Measurements from ENCODE around the gene MTSS2.
"Not testable (repeated sequence)": the region's sequence is repeated elsewhere in the genome, so short reads cannot be mapped to it uniquely, and the experiment has no call there.

The MTSS2 gene

GRCh38 chr16:70651524-70651923 lies 34.3 kb downstream of the MTSS2 start:
- no peak for DNase-seq

DNA sequence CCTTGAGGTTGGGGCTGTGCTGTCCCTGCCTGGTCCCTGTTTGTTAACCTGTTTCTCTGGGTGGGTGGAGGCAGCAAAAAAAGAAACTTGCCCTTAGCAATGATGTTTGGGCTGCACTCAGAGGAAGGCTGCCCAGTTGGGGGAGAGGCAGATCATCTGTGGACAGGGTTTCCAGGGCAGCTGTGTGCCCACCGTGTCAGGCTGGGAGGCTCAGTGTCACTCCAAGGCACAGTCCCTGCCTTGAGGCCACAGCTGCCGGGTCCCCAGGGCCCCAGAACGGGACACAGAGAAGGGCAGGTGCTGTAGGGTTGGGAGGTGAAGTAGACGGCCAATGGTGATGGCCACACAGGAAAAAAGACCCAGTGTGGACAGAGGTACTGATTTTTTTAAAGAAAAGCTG lies 35.6 kb downstream of the MTSS2 start:
- DNase-seq = no peak

GRCh38 chr16:70649300-70649699 lies 36.6 kb downstream of the MTSS2 start:
- DNase-seq = no peak

GRCh38 chr16:70648606-70649005 lies 37.2 kb downstream of the MTSS2 start:
- DNase-seq = no peak

- peak in 1 of 3 experiments; percentile 11 for DNase-seq
These were observed 38.2 kb downstream of the MTSS2 start for GRCh38 chr16:70647441-70648359.

DNA sequence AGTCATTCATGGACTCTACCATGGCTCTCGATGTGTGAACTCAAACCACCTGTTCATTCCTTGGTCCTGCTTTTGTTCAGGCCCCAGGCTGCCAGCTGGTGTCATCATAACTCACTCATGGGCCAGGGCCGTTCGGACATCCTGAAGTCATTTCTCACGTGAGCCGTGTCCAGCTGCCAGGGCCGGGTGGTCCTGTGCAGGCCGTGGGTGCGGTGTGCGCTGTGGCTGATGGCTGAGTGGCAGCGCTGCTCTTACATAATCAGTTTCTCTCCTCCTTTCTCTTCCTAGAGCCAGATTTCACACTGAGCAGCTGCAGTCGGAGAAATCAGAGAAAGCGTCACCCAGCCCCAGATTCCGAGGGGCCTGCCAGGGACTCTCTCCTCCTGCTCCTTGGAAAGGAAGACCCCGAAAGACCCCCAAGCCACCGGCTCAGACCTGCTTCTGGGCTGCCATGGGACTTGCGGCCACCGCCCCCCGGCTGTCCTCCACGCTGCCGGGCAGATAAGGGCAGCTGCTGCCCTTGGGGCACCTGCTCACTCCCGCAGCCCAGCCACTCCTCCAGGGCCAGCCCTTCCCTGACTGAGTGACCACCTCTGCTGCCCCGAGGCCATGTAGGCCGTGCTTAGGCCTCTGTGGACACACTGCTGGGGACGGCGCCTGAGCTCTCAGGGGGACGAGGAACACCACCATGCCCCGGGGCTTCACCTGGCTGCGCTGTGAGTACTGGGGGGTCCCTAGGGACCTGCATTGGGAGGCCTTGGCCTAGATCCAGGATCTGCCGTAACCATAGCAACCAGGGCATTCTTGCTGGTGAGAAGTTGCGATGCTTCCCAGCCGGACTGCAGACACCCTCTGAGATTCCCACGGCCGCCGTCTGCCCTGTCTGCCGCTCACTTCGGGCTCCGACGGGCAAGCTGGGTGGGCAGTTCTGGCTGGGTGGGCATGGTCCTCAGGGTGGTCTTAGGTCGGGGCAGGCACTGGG lies 39.3 kb downstream of the MTSS2 start, which contains the start of gene IL34:
IL34 (plus strand) TSS at position 300 of the 982 bp plus-strand sequence; CDS start at position 689, 389 bp downstream.
- peak in 2 of 3 experiments; percentile 76 to 90 for DNase-seq

DNA sequence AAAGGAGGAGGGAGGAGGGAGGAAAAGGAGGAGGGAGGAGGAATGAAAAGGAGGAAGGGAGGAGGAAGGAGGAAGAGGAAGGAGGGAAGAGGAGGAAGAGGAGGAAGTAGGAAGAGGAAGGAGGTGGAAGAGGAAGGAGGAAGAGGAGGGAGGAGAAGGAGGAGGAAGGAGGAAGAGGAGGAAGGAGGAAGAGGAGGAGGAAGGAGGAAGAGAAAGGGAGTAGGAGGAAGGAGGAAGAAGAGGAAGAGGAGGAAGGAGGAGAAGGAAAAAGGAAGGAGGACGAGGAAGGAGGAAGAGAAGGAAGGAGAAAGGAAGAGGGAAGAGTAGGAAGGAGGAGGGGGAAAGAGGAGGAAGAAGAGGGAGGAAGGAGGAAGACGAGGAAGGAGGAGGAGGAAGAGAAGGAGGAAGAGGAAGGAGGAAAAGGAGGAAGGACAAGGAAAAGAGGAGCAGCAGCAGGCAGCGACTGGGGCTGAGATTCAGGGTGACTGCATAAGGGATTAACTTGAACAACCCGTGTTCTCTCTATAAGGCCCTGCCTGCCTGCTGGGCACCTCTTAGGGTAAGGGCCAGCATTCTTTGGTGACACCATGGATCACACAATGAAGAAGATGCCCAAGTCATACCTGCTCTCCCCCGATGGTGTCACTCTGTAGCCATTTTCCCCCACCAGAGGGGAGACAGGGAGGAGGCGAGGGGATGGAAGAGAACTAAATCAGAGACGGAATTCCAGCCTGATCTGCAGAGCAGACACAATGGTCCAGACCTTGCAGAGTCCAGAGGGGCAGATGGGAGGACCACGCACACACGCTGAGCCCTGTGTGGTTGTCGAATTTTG lies 40.9 kb downstream of the MTSS2 start:
- DNase-seq = peak in 1 of 3 experiments; percentile 16

DNA sequence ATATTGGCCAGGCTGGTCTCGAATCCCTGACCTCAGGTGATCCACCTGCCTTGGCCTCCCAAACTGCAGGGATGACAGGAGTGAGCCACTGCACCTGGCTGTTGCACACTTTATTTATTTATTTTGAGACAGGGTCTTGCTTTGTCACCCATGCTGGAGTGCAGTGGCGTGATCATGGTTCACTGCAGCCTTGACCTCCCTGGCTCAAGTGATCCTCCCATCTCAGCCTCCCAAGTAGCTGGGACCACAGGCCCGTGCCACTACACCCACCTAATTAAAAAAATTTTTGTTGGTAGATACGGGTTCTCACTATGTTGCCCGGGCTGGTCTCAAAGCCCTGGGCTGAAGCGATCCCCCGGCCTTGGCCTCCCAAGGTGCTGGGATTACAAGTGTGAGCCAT lies 42.6 kb downstream of the MTSS2 start:
- not testable (repeated sequence) for DNase-seq

- DNase-seq = no peak
These were observed 43.2 kb downstream of the MTSS2 start for GRCh38 chr16:70642633-70643032.

DNA sequence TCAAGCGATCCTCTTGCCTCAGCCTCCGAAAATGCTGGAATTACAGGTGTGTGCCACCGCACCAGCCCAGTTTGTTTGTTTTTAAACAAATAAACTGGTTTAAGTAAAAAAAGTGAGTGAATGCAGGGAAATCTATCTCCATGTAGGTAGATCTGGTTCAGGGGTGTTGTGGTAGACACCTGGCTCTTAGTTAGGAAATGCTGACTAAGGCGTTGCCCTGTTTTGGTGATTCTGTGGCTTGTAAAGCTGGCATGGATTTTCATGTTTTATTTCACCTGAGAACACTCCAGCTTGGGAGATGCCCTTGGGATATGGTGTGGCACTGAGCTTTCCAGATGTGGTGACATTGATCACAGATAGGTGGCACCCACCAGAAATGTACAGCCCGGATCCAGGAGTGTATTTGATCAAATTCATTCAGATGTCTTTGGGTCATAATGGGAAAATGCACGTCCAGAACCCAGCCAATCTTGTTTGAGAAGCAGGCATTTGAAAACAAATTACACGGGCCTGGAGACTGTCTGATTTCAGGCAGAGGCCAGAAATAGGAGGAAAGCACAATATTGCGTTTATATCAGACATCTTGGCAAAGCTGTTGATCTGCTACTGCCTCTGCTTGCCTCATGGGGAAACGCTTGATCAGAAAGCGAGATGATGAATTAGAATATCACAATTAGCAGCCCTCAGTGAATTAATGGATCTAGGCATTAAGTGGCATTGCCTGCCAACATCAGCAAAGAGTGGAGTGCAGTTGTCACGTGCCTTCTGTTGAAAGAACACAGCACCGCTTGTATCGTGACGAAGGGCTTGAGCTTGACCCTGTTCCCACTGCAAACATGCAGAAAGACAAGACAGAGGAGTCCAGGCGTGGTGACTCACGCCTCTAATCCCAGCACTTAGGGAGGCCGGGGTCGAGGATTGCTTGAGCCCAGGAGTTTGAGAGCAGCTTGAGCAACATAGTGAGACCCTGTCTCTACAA lies 46.8 kb downstream of the MTSS2 start:
- no peak for DNase-seq
